HG03469 (cell line): ENCODE results near the gene METTL1.
A peak's percentile ranks its signal among the peaks of the same experiment; 100 is the strongest.

Source experiments
- ATAC-seq: cut with Tn5 transposase; IDR thresholded peaks from one replicate; pipeline ENCODE4 v1.9.1; 2021; ENCODE audit warnings: mild to moderate bottlenecking, moderate library complexity, moderate number of reproducible peaks; ENCODE audit not compliant: unreplicated experiment

The METTL1 gene

DNA sequence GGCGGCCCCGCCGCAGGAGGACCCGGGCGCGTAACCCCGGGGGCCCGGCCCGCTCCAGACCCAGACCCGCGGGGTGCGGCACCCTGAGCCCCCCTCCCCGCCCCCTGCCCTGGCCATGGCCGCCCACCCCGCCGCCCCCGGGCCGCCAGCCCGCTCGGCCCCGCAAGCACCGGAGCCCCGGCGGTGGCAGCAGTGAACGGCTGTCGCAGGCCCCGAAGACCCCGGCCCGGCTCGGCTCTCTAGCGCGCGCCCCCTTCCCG lies 16.8 kb downstream of the METTL1 start:
- no peak for ATAC-seq

DNA sequence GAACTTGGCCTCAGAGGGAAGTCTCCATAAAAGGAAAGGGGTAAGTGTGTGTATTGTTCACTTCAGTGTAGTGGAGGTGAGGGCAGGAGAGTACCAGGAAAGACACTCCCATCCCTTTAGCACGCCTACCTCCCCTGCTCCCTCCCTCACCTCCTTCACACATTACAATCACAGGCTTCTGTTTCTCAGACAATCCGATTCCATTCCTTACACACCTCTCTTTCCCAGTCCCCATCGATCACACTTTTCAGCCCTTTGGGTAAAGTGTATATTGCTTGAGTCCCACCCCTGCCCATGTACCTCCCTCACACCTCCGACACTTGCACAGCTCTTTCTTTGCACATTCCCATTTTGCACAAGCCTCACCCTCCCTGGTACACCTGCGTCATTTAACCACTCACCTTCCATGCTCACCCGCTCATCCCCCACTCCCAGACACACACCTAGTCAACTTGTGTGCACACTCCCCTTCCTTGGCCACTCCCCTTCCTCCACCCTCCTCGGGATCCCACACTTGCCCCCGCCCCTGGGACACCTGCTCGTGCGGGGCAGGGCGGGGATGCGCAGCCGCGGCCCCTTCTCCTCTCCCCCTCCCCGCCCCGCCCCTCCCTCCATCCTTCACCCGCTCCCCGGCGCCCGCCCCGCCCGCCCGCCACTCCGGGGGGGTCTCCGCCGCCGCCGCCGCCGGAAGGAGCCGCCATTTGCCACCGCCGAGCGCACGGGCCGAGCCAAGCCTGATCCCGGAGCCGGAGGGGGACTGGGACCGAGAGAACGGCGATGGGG lies 17.3 kb downstream of the METTL1 start, which contains the start of gene MARCHF9:
TSS of gene MARCHF9 (plus strand) at position 693 of the 783 bp plus-strand sequence. CDS start 426 bp downstream, outside the sequence.
- no peak for ATAC-seq

DNA sequence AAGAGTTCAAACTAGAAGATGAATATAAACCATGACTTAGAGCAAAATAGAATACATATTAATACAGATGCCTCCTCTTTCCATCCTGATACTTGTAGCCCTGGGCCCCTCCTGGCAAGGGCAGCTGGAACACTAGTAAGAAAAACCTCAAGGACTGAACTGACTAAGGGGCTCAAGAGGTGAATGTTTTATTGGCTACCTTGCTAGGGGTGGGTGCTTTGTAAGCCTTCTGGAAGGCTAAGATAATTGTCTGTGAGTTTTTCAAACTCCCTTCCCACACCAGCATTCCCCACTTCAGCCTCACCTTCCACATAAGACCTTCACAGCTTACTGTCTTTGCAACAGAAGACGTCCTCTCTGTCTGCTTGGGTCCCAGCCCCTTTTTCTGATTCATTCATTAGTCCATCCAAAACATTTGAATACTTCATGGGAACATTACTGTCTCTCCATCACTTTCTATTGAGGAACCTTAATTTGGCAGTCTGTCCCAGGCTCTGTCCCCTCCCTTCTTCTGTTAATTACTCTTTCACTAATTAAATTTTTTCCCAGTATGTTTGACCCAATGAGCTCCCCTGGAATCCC lies 18.1 kb downstream of the METTL1 start:
- no peak for ATAC-seq

- ATAC-seq: no peak
Observed at GRCh38 chr12:57752668-57753000, 19.3 kb downstream of the METTL1 start.

DNA sequence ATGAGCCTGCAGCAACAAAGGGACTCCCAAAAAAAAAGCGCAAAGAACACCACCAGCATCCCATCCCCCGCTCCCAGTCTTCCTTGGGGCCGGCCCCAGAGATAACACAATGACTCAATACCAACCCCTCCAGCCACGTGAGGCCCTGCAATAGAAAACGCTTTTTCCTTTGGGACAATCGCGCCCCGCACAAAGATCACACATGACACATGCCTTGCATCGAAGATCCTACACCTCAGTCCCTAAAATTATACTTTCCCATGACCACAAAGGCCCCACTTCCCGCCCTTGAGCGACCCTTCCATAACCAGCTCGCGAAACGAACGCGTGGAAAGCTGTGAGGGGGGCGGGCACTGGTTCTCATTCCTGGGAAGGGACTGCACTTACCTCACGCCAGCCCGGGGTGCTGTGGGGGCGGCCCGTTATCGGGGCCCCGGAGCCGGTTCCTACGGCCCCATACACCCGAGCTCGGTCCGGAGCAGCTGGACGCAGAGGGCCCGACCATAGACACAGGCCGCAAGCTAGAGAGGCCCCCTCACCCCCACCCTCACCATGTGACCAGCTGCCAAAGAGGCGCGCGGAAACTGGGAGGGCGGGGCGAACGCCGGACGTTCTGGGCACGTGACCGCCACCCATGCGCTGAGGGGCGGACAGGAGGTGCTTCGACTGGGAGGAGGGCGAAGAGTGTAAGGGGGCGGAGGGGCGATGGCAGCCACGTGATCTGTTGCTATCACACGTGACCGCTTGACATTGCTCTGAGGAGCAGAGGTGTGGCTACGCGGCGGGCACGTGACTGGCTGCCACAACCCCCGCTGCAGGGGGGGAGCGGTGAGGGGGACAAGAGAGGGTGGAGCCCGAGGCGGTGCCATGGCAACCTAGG lies 19.9 kb downstream of the METTL1 start, which contains the start of gene CDK4:
TSS of gene CDK4 (minus strand) at position 523 of the 880 bp plus-strand sequence. CDS start 593 bp downstream, outside the sequence.
- ATAC-seq: peak; percentile 66

- no peak for ATAC-seq
Observed at GRCh38 chr12:57751432-57751787, 20.5 kb downstream of the METTL1 start.

DNA sequence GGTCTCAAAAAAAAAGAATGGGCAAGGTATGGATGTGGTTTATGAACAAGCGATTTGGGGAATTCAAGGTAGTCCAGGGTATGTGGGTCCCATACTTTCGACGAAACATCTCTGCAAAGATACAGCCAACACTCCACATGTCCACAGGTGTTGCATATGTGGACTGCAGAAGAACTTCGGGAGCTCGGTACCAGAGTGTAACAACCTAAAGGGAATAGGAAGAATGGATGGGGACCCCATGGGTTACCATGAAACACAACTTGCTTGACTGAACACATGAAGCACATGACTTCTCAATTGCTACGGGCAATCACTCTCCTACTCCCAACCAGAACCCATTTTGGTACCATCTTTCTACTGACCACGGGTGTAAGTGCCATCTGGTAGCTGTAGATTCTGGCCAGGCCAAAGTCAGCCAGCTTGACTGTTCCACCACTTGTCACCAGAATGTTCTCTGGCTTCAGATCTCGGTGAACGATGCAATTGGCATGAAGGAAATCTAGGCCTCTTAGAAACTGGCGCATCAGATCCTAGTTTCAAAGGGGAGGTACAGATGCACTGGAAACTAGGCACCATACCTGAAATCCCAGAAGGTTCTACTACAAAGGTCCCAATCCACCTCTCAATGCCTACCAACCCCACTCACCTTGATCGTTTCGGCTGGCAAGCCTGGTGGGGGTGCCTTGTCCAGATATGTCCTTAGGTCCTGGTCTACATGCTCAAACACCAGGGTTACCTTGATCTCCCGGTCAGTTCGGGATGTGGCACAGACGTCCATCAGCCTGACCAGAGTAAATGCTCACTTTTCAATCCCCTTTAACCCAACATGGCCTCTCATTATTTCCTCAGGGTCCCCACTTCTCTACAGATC lies 21.1 kb downstream of the METTL1 start:
- no peak for ATAC-seq

DNA sequence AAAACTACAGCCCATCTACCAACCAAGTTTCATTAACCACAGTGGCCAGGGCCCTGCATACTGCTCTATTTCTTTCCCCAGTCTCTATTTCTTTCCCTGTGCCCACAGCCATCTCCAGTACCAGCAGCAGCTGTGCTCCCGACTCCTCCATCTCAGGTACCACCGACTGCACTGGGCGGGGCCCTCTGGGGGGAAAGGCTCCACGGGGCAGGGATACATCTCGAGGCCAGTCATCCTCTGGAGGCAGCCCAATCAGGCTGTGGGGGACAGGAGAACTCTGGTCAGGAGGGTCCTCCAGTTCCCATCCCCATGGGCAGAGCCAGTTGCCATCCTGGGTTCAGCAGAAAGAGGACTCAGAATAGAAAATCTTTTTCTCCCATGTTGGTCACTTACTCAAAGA lies 22.8 kb downstream of the METTL1 start:
- no peak for ATAC-seq

DNA sequence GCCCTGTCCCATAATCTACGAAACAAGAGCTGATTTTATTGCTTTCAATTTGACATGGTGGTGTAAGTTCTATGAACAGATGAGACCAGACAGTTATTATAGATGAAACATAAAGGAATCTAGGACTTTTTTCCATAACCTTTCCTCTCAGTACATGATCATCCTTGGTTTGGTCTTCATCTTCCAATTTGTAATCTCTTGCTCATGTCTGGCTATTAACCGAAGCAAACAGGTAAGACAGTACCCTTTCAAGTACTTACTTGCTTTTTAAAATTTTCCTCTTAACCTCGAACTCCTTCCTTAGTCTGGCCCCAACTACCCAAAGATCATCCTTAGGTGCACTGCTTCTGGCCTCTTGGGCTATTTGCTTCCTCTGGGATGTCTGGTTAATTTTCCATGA lies 25.9 kb downstream of the METTL1 start:
- no peak for ATAC-seq

- ATAC-seq: no peak
Observed at GRCh38 chr12:57745485-57745881, 26.4 kb downstream of the METTL1 start.

DNA sequence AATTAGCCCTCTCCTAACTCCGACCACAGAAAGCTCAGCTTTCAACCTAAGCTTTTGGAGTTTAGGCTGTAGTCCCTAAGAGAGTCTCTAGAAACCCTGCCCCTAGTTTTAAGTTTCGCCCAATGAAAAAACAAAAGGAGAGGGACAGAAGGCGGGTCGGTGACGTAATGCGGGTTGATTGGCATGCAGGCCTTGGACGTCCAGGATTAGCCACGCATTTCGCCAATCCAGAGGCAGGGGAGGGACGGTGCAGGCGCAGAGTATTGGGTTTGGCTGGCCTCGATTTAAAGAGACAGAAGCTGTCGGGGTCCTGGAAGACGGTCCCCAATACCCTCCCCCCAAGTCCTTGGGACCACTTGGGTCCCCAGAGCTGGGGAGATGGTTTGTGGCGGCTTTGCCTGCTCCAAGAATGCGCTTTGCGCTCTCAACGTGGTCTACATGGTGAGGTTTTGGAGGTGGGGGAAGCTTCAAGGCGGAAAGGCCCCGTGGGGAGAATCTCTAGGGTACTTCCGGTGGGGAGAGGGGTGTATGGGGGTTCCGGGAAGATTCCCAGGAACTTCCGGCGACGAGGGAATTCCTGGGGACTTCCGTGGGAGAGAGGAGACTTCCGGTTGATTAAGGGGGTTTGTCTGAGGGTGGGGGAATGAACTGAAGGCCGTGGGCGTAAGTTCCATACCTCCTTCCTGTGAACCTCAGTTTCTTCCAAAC lies 27.0 kb downstream of the METTL1 start, which contains the start of gene TSPAN31:
TSS of gene TSPAN31 (plus strand) at position 263 of the 708 bp plus-strand sequence. CDS start at position 379, 116 bp downstream.
- ATAC-seq: peak; percentile 38

GRCh38 chr12:57744194-57744776 lies 27.6 kb downstream of the METTL1 start:
- peak; percentile 6 for ATAC-seq

- no peak for ATAC-seq
Observed at GRCh38 chr12:57743769-57744168, 28.1 kb downstream of the METTL1 start.

- ATAC-seq: peak; percentile 44
Observed at GRCh38 chr12:57741844-57742738, 29.8 kb downstream of the METTL1 start.

DNA sequence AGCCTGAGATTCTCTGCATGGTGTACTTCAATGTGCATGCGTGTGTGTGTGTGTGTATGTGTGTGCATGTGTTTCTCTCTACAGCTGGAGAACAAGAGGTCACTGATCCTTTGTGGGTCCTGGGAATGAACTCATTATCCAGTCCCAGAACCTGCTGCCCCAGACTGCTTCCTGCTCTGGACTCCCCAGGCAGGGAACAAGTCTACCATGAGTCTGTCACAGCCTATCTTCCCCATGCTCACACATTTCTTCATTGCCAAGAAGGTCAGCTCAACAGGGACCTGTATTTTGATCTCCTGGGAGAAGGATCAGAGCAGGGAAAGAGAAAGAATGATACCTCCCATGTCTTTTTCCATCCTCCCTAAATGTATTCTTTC lies 30.5 kb downstream of the METTL1 start:
- ATAC-seq: no peak

DNA sequence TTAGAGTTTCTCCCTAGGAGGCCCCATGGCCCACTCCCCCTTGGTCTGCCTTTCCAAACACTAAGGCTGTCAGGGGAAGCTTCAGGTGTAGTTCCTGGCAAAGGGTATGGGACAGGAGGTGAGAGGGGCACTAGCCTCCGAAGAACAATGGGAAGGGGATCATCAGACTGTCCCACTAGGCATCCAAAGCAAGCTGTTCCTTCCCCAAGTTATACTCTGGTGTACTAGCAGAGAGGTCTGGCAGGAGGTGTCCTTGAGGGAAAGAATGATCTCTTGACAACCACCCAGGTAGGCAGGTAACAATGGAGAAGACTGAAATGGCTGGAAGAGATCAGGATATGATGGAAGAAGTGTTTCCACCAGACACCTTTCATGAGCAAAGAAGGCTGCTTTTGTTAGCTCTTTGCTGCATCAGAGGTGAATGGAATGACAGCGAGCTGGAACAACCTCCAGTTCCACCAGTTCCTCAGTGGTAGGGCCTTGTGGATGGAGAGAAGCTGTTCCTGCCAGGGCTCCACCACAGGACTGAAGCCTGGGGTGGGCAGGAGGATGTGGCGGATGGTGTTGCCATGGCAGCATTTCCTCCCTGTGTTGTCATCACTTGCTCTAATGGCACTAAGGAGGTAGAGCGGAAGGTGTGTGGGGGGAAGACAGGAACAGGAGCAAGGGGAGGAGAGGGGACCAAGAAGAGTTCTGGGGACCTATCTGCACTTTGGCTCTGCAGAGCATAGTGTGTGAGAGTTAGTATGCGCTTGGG lies 31.1 kb downstream of the METTL1 start:
- ATAC-seq: peak; percentile 55

- no peak for ATAC-seq
Observed at GRCh38 chr12:57739914-57740538, 31.9 kb downstream of the METTL1 start.

- ATAC-seq: no peak
Observed at GRCh38 chr12:57739387-57739786, 32.5 kb downstream of the METTL1 start.
